ENCODE measurements around the gene EVC.

Gene EVC

DNA sequence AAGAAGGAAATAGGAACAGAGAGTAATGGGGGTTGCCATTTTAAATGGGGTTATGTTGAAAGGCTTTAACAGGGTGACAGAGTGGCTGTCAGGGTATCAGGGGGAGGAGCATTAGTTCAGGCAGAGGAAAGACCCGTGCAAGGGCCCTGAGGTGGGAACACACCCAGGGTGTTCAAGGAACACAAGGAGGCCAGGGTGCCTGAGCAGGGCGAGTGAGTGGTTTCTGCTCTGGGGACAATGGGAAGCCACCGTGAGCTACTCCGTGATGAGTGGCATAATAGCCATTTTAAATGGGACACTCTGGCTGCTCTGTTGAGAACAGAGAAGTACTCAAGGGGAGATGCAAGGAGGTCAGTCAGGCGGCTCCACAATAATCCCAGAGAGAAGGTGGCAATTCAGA, 7.2 kb upstream of the EVC start:
- H3K27me3 Mint-ChIP-seq, result peaks cover 23% of the 10 kb centered on the region
- H3K4me3 Mint-ChIP-seq, result no peak overlapping the region
- no peaks in the 10 kb centered on the region for H3K36me3 Mint-ChIP-seq (ENCODE audit: low read depth)
- no peak overlapping the region for H3K27ac Mint-ChIP-seq
- peaks cover 4% of the 10 kb centered on the region for H3K9me3 Mint-ChIP-seq
- H3K4me1 Mint-ChIP-seq (ENCODE audit: low read depth), result peaks cover 9% of the 10 kb centered on the region
- no peak for DNase-seq

DNA sequence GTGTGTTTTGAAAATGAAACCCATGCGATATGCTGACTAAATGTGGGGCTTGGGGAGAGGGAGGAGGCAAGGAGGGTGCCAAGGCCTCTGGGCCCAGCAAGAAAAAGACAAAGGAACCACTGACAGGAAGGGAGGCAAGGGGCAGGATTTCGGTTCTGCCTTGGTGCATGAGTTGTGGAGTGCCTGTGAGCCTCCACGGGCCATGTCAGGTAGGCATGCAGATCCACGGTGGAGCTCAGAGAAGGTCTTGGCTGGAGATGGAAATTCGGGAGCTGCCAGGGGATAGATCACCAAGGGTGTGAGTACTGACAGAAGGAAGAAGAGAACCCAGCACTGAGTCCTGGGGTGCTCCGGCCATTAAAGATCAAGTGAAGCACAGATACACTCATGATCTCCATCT, 6.7 kb upstream of the EVC start:
- no peak overlapping the region for H3K4me3 Mint-ChIP-seq
- no peak for DNase-seq
- no peak overlapping the region for H3K27ac Mint-ChIP-seq
- peaks cover 4% of the 10 kb centered on the region for H3K9me3 Mint-ChIP-seq
- peaks cover 27% of the 10 kb centered on the region for H3K27me3 Mint-ChIP-seq
- H3K36me3 Mint-ChIP-seq (ENCODE audit: low read depth), result no peaks in the 10 kb centered on the region
- peaks cover 9% of the 10 kb centered on the region for H3K4me1 Mint-ChIP-seq (ENCODE audit: low read depth)

DNA sequence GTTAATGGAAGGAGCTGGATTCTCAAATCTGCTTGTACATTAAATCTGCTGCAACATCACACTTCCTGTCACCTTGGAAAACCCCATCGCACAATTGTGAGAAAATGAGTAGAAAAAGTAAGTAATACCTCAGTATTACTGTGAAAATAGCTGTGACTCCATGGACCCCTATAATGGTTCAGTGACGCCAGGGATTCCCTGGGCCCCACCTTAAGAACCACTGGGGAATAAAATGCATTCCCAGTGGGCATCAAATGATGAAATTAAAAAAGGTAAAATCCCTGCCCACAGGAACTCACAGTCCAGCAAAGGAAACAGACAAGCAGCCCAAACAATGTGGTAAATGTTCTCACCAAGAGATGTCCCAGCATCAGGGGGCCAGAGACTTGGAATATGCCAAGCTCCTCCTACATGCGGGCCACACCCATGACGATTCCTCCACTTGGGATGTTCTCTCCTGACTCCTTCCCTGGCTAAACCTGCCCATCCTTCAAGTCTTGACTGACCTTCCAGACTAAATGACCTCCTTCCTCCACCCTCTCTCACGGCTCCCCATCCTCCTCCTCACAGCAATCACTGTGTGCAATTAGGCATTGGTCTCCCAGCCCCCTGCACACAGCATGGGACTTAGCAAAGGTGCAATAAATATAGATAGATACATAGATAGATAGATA, 5.2 kb upstream of the EVC start:
- DNase-seq, result no peak
- Mint-ChIP-seq H3K27ac (no peak overlapping the region), H3K27me3 (peaks cover 38% of the 10 kb centered on the region), H3K9me3 (peaks cover 4% of the 10 kb centered on the region), H3K36me3 (ENCODE audit: low read depth) (no peaks in the 10 kb centered on the region), H3K4me1 (ENCODE audit: low read depth) (peaks cover 13% of the 10 kb centered on the region), H3K4me3 (no peak overlapping the region)

DNA sequence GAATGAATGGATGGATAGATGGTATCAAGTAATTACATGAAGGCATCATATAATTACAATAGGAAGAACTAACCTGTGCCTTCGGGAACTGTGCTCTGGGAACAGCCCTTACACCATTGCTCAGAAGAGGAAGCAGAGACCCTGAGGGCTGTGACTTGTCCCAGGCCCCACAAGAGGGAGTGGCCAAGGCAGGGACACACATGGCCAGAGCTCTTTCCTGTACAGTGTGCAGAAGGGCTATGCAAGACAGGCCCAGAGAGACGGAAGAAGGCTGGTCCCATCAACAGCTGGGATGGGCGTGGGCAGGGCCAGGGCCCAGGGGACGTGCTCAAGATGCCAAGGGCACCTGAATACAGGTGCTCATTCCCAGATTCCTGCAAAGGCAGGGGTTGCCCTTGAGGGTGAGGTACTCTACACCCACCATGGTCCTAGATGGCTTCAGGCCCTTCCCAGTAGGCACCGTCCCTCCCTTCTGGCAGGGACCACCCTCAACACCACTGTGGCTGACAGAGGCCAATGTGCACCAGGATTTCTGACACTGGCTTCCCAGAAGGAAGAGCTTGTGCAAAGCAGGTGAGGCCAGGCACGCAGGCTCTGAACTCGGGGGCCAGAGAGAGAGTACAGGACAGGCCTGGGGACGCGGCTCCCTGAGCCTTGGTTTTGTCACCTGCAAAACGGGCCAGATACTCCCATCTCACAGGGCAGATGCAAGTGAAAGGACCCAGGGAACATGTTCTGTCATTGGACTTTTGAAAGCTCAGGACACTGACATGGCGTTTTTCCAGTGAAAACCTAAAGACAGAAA, 4.3 kb upstream of the EVC start:
- H3K4me3 Mint-ChIP-seq, result no peak overlapping the region

DNA sequence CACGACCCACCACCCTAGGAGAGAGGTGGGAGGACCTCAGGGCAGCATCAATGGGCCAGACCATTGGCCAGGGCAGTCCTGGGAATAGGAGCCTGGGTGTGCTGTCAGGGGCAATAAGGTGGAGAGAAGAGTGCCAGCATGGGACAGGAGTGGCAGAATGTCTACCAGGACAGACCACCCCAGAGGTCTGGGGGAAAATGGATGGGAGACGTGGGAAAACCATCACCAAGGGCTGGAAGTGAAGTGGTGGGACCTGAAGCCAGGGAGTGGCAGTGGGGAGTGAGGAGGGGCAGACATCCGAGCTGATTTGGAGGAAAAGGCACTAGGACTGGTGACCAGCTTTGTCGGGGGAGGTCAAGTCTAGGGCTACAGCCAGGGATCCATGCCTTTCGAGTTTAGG, 3.6 kb upstream of the EVC start:
- DNase-seq, result no peak
- Mint-ChIP-seq H3K4me1 (ENCODE audit: low read depth) (peaks cover 20% of the 10 kb centered on the region), H3K27ac (no peak overlapping the region), H3K4me3 (peak overlapping the region; percentile 38), H3K36me3 (ENCODE audit: low read depth) (no peaks in the 10 kb centered on the region), H3K9me3 (no peaks in the 10 kb centered on the region), H3K27me3 (peaks cover 49% of the 10 kb centered on the region)

More for the DNA sequence above, 4.3 kb upstream of the EVC start:
- H3K9me3 Mint-ChIP-seq, result peaks cover under 1% of the 10 kb centered on the region
- H3K27me3 Mint-ChIP-seq, result peaks cover 42% of the 10 kb centered on the region
- H3K36me3 Mint-ChIP-seq (ENCODE audit: low read depth), result no peaks in the 10 kb centered on the region
- no peak for DNase-seq
- peaks cover 13% of the 10 kb centered on the region for H3K4me1 Mint-ChIP-seq (ENCODE audit: low read depth)
- H3K27ac Mint-ChIP-seq, result no peak overlapping the region

DNA sequence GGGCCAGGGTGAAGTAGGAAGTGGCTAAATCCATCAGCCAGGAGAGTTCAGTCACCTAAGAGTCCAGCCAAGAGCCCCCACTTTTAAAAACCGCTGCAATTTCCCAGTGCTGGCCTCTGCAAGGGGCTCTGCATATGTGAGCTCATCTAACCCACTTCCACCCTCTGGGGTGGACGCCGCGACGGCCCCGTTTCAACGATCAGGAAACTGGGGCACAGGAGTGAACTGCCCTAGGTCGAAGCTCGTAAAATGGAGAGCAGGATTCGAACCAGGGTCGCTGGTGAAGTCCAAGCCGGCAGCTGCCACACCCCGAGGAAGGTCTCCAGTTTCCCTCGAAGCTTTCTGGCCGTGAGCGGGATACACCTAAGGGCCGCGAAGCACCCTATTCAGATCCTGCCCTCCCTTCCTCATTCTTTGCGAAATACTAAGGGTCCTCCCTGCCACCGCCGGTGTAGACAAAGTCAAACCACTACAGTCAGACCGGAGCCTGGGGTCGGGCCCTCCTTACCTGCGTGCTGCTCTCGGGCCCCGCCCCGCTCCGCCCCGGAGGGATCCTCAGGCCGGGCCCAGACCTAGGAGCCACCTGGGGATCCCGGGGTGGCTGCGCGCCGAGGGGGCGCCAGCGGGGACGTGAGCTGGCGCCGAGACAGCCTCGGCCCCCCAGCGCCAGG, 3.1 kb upstream of the EVC start:
- no peaks in the 10 kb centered on the region for H3K36me3 Mint-ChIP-seq (ENCODE audit: low read depth)
- DNase-seq, result no peak
- H3K9me3 Mint-ChIP-seq, result no peaks in the 10 kb centered on the region
- H3K27me3 Mint-ChIP-seq, result peaks cover 53% of the 10 kb centered on the region
- H3K4me3 Mint-ChIP-seq, result peak overlapping the region; percentile 38
- peaks cover 24% of the 10 kb centered on the region for H3K4me1 Mint-ChIP-seq (ENCODE audit: low read depth)
- H3K27ac Mint-ChIP-seq, result no peak overlapping the region

DNA sequence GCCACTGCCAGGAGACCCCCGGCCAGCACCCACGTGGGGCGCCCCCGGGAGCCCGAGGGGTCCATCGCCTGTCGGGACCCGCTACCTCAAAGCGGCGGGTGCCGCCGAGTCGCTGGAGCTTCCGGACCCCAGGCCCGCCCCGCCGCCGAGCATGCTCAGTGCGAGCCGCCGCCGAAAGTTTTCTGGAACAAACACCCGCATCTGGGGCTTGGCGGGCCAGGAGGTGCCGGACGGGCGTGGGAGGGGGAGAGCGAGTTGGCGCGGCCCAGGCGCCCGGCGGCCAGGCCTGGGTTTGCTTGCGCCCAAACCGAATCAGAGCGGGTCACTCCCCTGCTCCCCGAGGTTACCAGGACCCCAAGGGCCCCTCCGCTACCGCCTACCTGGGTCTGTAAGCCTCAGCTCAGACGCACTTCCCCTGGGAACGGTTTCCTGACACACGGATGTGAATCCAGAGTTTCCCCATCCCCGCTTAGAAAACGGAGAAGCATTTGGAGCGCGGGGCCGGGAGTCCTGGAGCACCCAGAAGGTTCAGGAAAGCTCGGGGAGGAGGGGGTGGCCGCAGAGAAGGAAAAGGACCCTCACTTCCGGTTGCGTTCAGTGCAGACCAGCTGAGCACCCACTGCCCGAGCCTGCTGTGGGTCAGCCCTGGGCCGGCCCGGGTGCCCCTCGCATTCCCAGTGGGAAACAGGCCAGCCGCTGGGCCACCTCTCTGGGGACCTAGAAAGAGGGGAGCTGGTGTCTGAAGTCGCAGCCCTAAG, 2.4 kb upstream of the EVC start, which contains the start of gene EVC2:
Gene EVC2 (minus strand): TSS at position 111 of the 758 bp plus-strand sequence. CDS start 46 bp downstream, at position 65.
- Mint-ChIP-seq H3K4me1 (ENCODE audit: low read depth) (peaks cover 24% of the 10 kb centered on the region), H3K4me3 (peak within 1 kb of the TSS; percentile 38), H3K9me3 (no peaks in the 10 kb centered on the region), H3K27ac (no peak within 1 kb of the TSS), H3K36me3 (ENCODE audit: low read depth) (no peaks in the 10 kb centered on the region), H3K27me3 (peaks cover 57% of the 10 kb centered on the region)
- DNase-seq, result peak; percentile 43

DNA sequence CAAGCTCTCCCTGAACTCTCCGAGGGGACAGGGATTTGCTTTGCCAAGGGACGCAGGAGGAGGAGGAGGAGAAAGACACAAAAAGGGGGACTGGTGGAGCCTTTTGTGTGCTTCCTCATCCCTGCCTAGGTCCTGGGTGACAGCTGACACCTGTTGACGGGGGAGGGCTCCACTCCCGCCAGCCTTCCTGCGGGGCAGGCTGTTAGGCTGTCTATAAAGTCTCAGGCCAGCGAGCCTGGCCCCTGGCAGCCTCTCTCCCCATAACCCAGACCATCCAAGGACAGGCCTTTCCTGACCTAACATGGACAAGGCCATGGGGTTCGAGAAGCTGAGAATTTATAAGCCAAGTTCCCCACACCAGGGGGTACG, 1.8 kb upstream of the EVC start:
- Mint-ChIP-seq H3K36me3 (ENCODE audit: low read depth) (no peaks in the 10 kb centered on the region), H3K9me3 (peaks cover 4% of the 10 kb centered on the region), H3K27me3 (peaks cover 57% of the 10 kb centered on the region), H3K4me3 (no peak overlapping the region), H3K27ac (no peak overlapping the region), H3K4me1 (ENCODE audit: low read depth) (peaks cover 24% of the 10 kb centered on the region)
- DNase-seq, result no peak

DNA sequence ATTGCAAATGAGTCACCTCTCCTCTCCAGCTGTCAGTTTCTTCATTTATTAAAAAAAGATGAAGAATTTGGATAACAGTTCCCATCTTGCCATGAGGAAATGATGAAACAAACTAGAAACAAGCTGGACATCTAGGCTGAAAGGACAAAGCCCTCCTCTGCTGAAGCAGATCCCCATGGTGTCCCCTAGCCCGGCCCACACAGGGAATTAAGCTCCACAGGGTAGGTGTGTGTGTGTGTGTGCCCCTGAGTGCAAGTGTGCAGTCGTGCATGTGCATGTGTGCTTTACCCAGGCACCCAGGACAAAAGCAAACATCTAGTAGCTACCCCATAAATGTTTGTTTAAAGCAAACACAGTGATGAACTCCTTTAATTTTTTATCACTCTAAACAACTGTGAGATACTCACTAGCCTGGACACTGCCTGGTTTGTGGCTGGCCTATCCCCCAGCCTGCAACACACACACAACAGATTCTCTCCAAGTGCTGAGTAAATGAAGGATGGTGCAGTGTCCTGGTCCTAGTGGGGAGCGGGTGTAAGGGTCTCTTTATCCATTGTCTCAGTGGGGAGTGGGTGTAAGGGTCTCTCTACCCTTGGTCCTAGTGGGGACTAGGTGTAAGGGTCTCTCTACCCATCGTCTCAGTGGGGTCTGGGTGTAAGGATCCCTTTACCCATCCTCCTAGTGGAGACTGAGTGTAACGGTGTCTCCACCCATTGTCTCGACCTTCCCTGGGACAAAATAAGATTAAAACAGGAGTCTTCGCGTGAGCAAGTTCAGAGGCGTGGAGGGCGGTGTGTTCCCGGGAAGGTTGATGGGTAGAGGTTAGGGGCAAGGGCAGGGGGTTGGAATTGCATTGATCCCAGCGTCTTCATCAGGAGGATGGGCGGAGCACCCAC, 688 bp upstream of the EVC start:
- Mint-ChIP-seq H3K9me3 (peaks cover 12% of the 10 kb centered on the region), H3K4me3 (peak overlapping the region; percentile 44), H3K27ac (peak overlapping the region; percentile 20), H3K27me3 (peaks cover 57% of the 10 kb centered on the region), H3K36me3 (ENCODE audit: low read depth) (no peaks in the 10 kb centered on the region), H3K4me1 (ENCODE audit: low read depth) (peaks cover 24% of the 10 kb centered on the region)
- DNase-seq, result no peak

DNA sequence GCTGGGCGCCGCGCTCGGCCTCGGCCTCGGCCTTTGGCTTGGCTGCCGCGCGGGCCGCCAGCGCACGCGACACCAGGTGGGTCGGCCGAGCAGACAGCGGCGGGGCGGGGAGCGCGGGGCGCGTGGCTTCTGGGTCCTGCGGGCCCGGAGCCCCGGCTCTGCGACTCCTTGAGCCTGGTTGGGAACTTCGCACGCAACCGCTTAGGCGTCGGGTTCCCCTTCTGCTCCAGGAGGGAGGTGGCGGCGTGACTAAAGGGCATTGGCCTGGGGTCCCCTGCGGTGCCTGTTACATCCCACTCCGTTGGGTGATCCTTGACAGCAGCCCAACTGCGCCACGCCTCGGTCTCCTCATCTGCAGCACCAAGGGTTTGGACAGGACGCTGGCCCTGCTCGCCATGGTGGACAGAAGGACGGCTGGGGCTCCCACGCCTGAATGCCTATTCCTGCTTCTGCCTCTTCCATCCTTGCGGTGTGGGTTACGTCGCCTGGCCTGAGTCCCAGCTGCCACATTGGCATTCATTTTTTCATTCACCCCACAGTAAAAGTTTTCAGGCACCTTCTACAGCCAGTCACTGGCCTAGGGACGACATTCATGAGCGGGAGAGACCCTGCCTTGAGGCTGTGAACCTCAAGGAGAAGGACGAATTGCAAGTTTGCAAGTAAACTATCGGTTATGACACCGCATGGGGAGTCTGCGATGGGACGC, 631 bp downstream of the EVC start:
- Mint-ChIP-seq H3K4me3 (peak overlapping the region; percentile 66), H3K27me3 (peaks cover 54% of the 10 kb centered on the region), H3K9me3 (peaks cover 14% of the 10 kb centered on the region), H3K27ac (no peak overlapping the region), H3K4me1 (ENCODE audit: low read depth) (peaks cover 21% of the 10 kb centered on the region), H3K36me3 (ENCODE audit: low read depth) (no peaks in the 10 kb centered on the region)
- DNase-seq, result no peak

DNA sequence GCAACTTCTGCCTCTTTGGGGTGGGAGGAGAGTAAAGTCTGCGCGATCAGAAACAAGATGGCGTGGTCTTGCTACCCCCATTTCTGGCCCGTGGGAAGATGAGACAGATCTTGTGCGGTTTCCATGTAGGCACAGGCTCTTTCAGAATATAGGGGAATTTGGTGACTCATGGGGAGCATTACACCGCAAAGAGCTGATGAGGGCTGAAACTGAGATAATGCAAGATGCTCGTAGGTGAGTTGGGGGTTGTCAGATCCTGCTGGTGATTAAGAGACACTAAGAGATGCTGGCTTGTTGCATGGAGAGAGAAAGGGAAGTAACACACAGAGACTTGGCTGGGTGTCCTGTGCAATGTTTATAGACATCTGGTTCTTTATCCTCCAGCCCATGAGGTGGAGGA, 1.5 kb downstream of the EVC start:
- Mint-ChIP-seq H3K27ac (no peak overlapping the region), H3K36me3 (ENCODE audit: low read depth) (no peaks in the 10 kb centered on the region), H3K4me3 (no peak overlapping the region), H3K9me3 (peaks cover 18% of the 10 kb centered on the region), H3K27me3 (peaks cover 45% of the 10 kb centered on the region), H3K4me1 (ENCODE audit: low read depth) (peaks cover 18% of the 10 kb centered on the region)
- DNase-seq, result no peak

DNA sequence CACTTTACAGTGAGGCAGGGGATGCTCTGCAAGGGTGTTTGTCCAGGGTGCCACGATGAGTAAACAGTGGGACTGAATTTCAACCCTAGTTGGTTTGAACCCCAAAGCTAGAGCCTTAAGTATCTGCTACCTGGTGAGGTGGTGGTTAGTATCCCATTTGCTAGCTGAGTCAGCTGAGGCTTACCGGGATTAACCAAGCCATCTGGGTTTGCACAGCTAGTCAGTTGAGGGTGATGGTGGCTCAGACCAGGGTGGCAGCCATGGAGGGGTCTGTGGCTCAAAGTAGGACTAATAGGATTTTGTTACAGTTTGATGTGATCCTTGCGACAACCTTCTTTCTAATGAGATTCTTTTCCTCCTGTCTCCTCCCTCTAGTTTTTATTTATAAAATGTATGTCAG, 1.9 kb downstream of the EVC start:
- no peaks in the 10 kb centered on the region for H3K36me3 Mint-ChIP-seq (ENCODE audit: low read depth)
- H3K9me3 Mint-ChIP-seq, result peaks cover 18% of the 10 kb centered on the region
- H3K27me3 Mint-ChIP-seq, result peaks cover 41% of the 10 kb centered on the region
- H3K27ac Mint-ChIP-seq, result no peak overlapping the region
- peaks cover 15% of the 10 kb centered on the region for H3K4me1 Mint-ChIP-seq (ENCODE audit: low read depth)
- H3K4me3 Mint-ChIP-seq, result no peak overlapping the region
- no peak for DNase-seq

DNA sequence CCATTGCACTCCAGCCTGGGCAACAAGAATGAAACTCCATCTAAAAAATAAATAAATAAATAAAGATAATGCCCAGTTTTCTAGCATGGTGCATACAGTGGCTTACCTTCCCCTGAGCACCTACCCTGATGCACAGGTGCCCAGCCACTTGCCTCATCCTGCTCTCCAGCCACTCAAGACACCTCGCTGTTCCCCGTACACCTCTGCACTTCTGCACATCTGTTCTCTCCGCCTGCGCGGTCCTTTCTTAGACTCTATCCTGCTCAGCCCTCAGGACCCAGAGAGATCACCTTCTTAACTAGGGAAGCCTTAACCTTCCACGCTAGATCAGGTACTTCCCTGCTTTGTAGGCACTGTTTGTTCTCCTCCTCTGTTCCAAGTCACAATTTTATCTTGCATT, 2.9 kb downstream of the EVC start:
- H3K4me3 Mint-ChIP-seq, result no peak overlapping the region

More for the DNA sequence above, 2.9 kb downstream of the EVC start:
- H3K27ac Mint-ChIP-seq, result no peak overlapping the region
- H3K4me1 Mint-ChIP-seq (ENCODE audit: low read depth), result peaks cover 15% of the 10 kb centered on the region
- peaks cover 18% of the 10 kb centered on the region for H3K9me3 Mint-ChIP-seq
- no peaks in the 10 kb centered on the region for H3K36me3 Mint-ChIP-seq (ENCODE audit: low read depth)
- H3K27me3 Mint-ChIP-seq, result peaks cover 37% of the 10 kb centered on the region
- DNase-seq, result no peak
